K562 (cell line): ENCODE data around the gene HSD3B7. TPM values are rescaled to one million over a fixed set of nuclear protein-coding genes. Genes with fewer than 3 reads are reported as not detected.

Source experiments
- ATAC-seq: fragments of 200-7000 bp; cut with Tn5 transposase; 3 replicates; pipeline ENCODE4 v1.9.1; 2020; ENCODE audit warnings: moderate library complexity
- BruUV-seq: library from RNA; stranded (reverse); fragments of 400-500 nt; replicated peaks from 2 replicates; lab custom pipeline; 2021; lab: Mats Ljungman, UMichigan
- CTCF ChIA-PET: fragments of 300-600 bp; formaldehyde crosslinking; extraction: SDS; loops from one replicate; lab custom pipeline; 2021; ENCODE audit warnings: low intra/inter-chr PET ratio; lab: Yijun Ruan, JAX
- POLR2A ChIA-PET: fragments of 300-600, 350-650 bp; sonication (Branson Sonifier 250); formaldehyde crosslinking; extraction: SDS; loops from one replicate; lab custom pipeline; 2021; ENCODE audit warnings: antibody characterized with exemption, inconsistent platforms; lab: Yijun Ruan, JAX
- DNase-seq, 4 experiments: peaks; one replicate each; pipeline versions ENCODE4 v3.0.0 to v3.0.0-alpha.2; 2011 to 2018; ENCODE audit warnings: low spot score in 3 of 4, mixed read lengths in 3 of 4; ENCODE audit errors: extremely low read depth in 1 of 4
- FAIRE-seq: peaks from 2 replicates; lab custom pipeline; 2011; peaks lifted over from hg19 to GRCh38; lab: Jason Lieb, UNC
- H2AFZ ChIP-seq: 2 replicates; pipeline ENCODE4 v1.6.0; 2011; ENCODE audit warnings: low read depth, low read length, control low read depth, inconsistent platforms
- H3K27ac ChIP-seq: fragments of 200-600 bp; 3 replicates; pipeline ENCODE4 v1.8.0; 2011; ENCODE audit warnings: low read depth, mild to moderate bottlenecking, control low read depth, inconsistent platforms, low read length, moderate library complexity, mixed read lengths; ENCODE audit errors: extremely low read depth
- H3K27me3 ChIP-seq, 2 experiments: fragments of 300-600 bp in 1 of 2; 2 replicates in 1 of 2; 3 replicates in 1 of 2; pipeline versions ENCODE4 v1.6.0 to v1.8.0; 2011; ENCODE audit warnings: inconsistent platforms in 2 of 2, low read length in 2 of 2, mild to moderate bottlenecking in 1 of 2, mixed read lengths in 1 of 2, moderate library complexity in 1 of 2; ENCODE audit not compliant: control insufficient read depth in 2 of 2, insufficient read depth in 2 of 2
- H3K36me3 ChIP-seq: fragments of 300-600 bp; 3 replicates; pipeline ENCODE4 v1.8.0; 2011; ENCODE audit warnings: mild to moderate bottlenecking, low read length, inconsistent platforms; ENCODE audit not compliant: control insufficient read depth, insufficient read depth
- H3K4me1 ChIP-seq, 2 experiments: fragments of 200-600 bp in 1 of 2; replicated peaks in 1 of 2; 2 replicates in 1 of 2; 3 replicates in 1 of 2; pipeline versions ENCODE4 v1.5.1 to v1.8.0; 2011; ENCODE audit warnings: inconsistent platforms in 2 of 2, low read length in 2 of 2, mild to moderate bottlenecking in 1 of 2, mixed read lengths in 1 of 2, moderate library complexity in 1 of 2; ENCODE audit not compliant: control insufficient read depth in 2 of 2, insufficient read depth in 2 of 2
- H3K4me2 ChIP-seq: 2 replicates; pipeline ENCODE4 v1.6.1; 2011; ENCODE audit warnings: low read length, control low read depth, inconsistent platforms, mixed read lengths; ENCODE audit not compliant: insufficient read depth
- H3K4me3 ChIP-seq: fragments of 200-600 bp; sonication (generic), shearing (Covaris generic); 2 replicates; pipeline ENCODE4 v1.5.1; 2016; ENCODE audit warnings: control low read depth, inconsistent platforms
- H3K79me2 ChIP-seq: fragments of 200-600 bp; 3 replicates; pipeline ENCODE4 v1.8.0; 2011; ENCODE audit warnings: low read length, inconsistent platforms; ENCODE audit not compliant: control insufficient read depth, insufficient read depth
- H3K9ac ChIP-seq, 2 experiments: 2 replicates each; pipeline versions ENCODE4 v1.6.0 to v1.6.1; 2011; ENCODE audit warnings: low read depth in 2 of 2, low read length in 2 of 2, control low read depth in 1 of 2, inconsistent platforms in 1 of 2, mild to moderate bottlenecking in 1 of 2, mixed read lengths in 1 of 2; ENCODE audit not compliant: insufficient read depth in 1 of 2
- H3K9me1 ChIP-seq: one replicate; pipeline ENCODE4 v1.6.0; 2011; ENCODE audit warnings: inconsistent platforms, mild to moderate bottlenecking, low read length, moderate library complexity; ENCODE audit not compliant: control insufficient read depth, insufficient read depth
- H3K9me3 ChIP-seq: replicated peaks from 2 replicates; pipeline ENCODE4 v1.5.1; 2011; ENCODE audit warnings: low read depth, low read length, inconsistent platforms; ENCODE audit not compliant: control insufficient read depth, insufficient read depth
- H4K20me1 ChIP-seq: replicated peaks from 2 replicates; pipeline ENCODE4 v1.6.1; 2011; ENCODE audit warnings: low read length, inconsistent platforms, mixed read lengths; ENCODE audit not compliant: control insufficient read depth, insufficient read depth
- DLX4 ChIP-seq: fragments of 250-450 bp; sonication (Bioruptor Pico); IDR thresholded peaks from 2 replicates; pipeline ENCODE4 v1.6.1; 2021; ENCODE audit warnings: mild to moderate bottlenecking
- ELK1 ChIP-seq: sonication (generic); formaldehyde crosslinking; IDR thresholded peaks from 2 replicates; pipeline ENCODE4 v1.8.1; 2022; ENCODE audit warnings: missing genetic modification reagents
- ETS1 ChIP-seq: conservative IDR thresholded peaks from 2 replicates; pipeline ENCODE4 v1.6.1; 2011; ENCODE audit warnings: low read depth, mild to moderate bottlenecking, low read length; ENCODE audit not compliant: control insufficient read depth
- HINFP ChIP-seq: fragments of 450-650 bp; conservative IDR thresholded peaks from 2 replicates; pipeline ENCODE4 v1.6.1; 2016; ENCODE audit warnings: missing genetic modification characterization, low read depth, mild to moderate bottlenecking, control low read depth, missing compliant biosample characterization
- HNRNPL ChIP-seq: fragments of 200-400 bp; formaldehyde crosslinking; IDR thresholded peaks from 2 replicates; pipeline ENCODE4 v1.6.1; 2017; ENCODE audit warnings: low read depth, mild to moderate bottlenecking, low read length
- HOMEZ ChIP-seq: fragments of 250-450 bp; sonication (Bioruptor Pico); IDR thresholded peaks from 2 replicates; pipeline ENCODE4 v1.4.0; 2020; ENCODE audit warnings: mild to moderate bottlenecking, moderate library complexity
- LCOR ChIP-seq: sonication (generic); formaldehyde crosslinking; IDR thresholded peaks from 2 replicates; pipeline ENCODE4 v1.8.0; 2022; ENCODE audit warnings: mild to moderate bottlenecking, missing genetic modification reagents
- NEUROD1 ChIP-seq: fragments of 150-350 bp; IDR thresholded peaks from 2 replicates; pipeline ENCODE4 v1.6.1; 2014; ENCODE audit warnings: borderline replicate concordance, low read length, low read depth; ENCODE audit not compliant: partially characterized antibody
- PATZ1 ChIP-seq: fragments of 250-450 bp; sonication (Bioruptor Pico); IDR thresholded peaks from 2 replicates; pipeline ENCODE4 v1.5.0; 2020; ENCODE audit warnings: mild to moderate bottlenecking, borderline replicate concordance
- TAL1 ChIP-seq: fragments of 450-650 bp; IDR thresholded peaks from 2 replicates; pipeline ENCODE4 v1.6.1; 2016; ENCODE audit warnings: mild to moderate bottlenecking
- USF1 ChIP-seq: sonication (generic); formaldehyde crosslinking; IDR thresholded peaks from 2 replicates; pipeline ENCODE4 v1.9.0; 2022; ENCODE audit warnings: mild to moderate bottlenecking, missing genetic modification reagents
- ZNF253 ChIP-seq: fragments of 250-450 bp; sonication (Bioruptor Pico); conservative IDR thresholded peaks from 2 replicates; pipeline ENCODE4 v1.6.1; 2021; ENCODE audit warnings: mild to moderate bottlenecking
- WGBS: fragments of 100-300 bp; shearing (Covaris generic); methylation state at CpG from one replicate; pipeline ENCODE4 v1.1.6; 2016; ENCODE audit warnings: low coverage, mixed read lengths; ENCODE audit not compliant: insufficient coverage; ENCODE audit errors: missing lambda C conversion rate; 5-methylcytosine and 5-hydroxymethylcytosine counted together
- in situ Hi-C: fragments of 300-500 bp; cut with MboI; formaldehyde crosslinking; loops from 4 replicates; pipeline ENCODE4 v1.15.0; 2018; ENCODE audit warnings: inconsistent platforms, mixed read lengths
- intact Hi-C: fragments of 100-400 bp; cut with micrococcal nuclease; formaldehyde crosslinking; loops from 2 replicates; pipeline ENCODE4 v1.14.2; 2022
- polyA plus RNA-seq, 8 experiments: library from polyadenylated mRNA; depleted of rRNA in 4 of 8; stranded (reverse) in 5 of 8; unstranded in 3 of 8; fragments of >200 nt; fragmentation: Nextera tagmentation in 2 of 8; fragmentation: Illumina TruSeq in 1 of 8; extraction: Ambion mirVana in 2 of 8; extraction: Trizol in 1 of 8; gene quantifications; 2 replicates each; pipeline versions ENCODE4 v1.2.1 to v1.2.3, GENCODE V29; 2011 to 2014; ENCODE audit warnings: inconsistent platforms in 1 of 8, missing spikeins in 1 of 8
- total RNA-seq, 7 experiments: library from RNA; depleted of rRNA in 6 of 7; stranded (reverse); fragments of >200 nt in 6 of 7; fragmentation: Illumina TruSeq in 2 of 7; extraction: Trizol in 2 of 7; gene quantifications; 2 replicates each; pipeline versions ENCODE4 v1.2.1 to v1.2.3, GENCODE V29; 2011 to 2021; ENCODE audit warnings: low replicate concordance in 1 of 7

The HSD3B7 gene
- total and polyA plus RNA-seq, 9 of the 15 experiments (the other 6 are each of a cell fraction or from before 2014, with no cell fraction given): 5.4 to 49.1 (median 23.0) TPM

- Histone ChIP-seq H3K4me1 (peaks cover 10 to 13% of the 10 kb centered on the region in 2 experiments; a peak in 3 of 5 replicates), H4K20me1 (no peaks in the 10 kb centered on the region), H3K9ac (no peak overlapping the region), H3K9me1 (no peaks in the 10 kb centered on the region), H3K4me2 (no peak overlapping the region), H3K4me3 (no peak overlapping the region), H3K27me3 (no peaks in the 10 kb centered on the region), H3K27ac (no peak overlapping the region), H3K9me3 (no peaks in the 10 kb centered on the region), H3K79me2 (no peaks in the 10 kb centered on the region), H3K36me3 (no peaks in the 10 kb centered on the region), H2AFZ (no peak overlapping the region)
- FAIRE-seq (no peak), DNase-seq (no peak), ATAC-seq (no peak)
- 85% methylated on average over 4 of the region's 4 CpGs for WGBS
- in situ Hi-C loops (no loop called here), intact Hi-C loops (no loop called here)
- ChIA-PET POLR2A (interaction anchor here (0.6 to 2.7 kb wide), 7 partner anchors 11 to 452 kb away, joined by 3 to 9 read pairs (median 3); partner anchors contain the start of genes FUS and PYCARD), CTCF (interaction anchor here (0.6 kb wide), 1 partner anchor 94 kb away, joined by 3 read pairs; no protein-coding TSS in a partner anchor)
- no TSS peak for BruUV-seq
- TF ChIP-seq DLX4 (CRISPR knock-in tag) (no peak), ZNF253 (CRISPR knock-in tag) (no peak), PATZ1 (CRISPR knock-in tag) (no peak), NEUROD1 (no peak), LCOR (no peak), HINFP (tag) (no peak), ELK1 (CRISPR knock-in tag) (no peak), ETS1 (no peak), HOMEZ (CRISPR knock-in tag) (no peak), USF1 (no peak), HNRNPL (no peak), TAL1 (no peak)
Observed at GRCh38 chr16:31023252-31023602, 38.2 kb downstream of the HSD3B7 start.
